Subcutaneous adipose tissue (tissue), 4 donors: Measurements from ENCODE around the gene NFATC3. TPM values are rescaled to one million over a fixed set of nuclear protein-coding genes. Genes with fewer than 3 reads are reported as not detected.

Experiments used
- total RNA-seq, 4 donors: library from RNA; depleted of rRNA; stranded (reverse); fragments of >200 nt; gene quantifications; one replicate each; pipeline ENCODE4 v1.1.0, GENCODE V29; 2016
- TF ChIP-seq, protein P1 (sequence below): fragments of 450-650 bp; IDR thresholded peaks from one replicate; pipeline ENCODE4 v1.5.1; 2016; ENCODE audit warnings: low read depth, mild to moderate bottlenecking, control low read depth, antibody characterized with exemption, moderate library complexity

The NFATC3 gene
- total RNA-seq, 4 donors from 2014 or later = 39.9 to 47.6 (median 45.5) TPM

DNA sequence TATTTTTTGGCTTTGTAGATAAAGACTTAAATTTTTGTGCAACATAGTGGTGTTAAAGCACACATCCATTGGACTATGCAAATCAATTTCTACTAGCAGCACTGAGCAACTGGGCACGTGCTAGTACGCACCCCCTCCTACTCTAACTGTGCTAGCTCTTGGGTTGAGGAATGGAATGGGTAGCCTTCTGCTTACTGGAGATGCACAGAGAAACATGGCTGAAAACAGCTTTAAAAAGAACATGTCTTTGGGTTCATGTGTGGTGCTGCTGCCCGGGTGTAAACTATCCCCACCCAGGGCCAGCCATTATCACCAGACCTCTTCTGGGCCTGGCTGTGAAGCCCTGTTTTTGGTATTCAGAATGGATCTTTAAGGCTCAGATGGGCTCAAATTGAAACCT is 143.5 kb downstream of the NFATC3 start:
- TF ChIP-seq, protein P1, sequence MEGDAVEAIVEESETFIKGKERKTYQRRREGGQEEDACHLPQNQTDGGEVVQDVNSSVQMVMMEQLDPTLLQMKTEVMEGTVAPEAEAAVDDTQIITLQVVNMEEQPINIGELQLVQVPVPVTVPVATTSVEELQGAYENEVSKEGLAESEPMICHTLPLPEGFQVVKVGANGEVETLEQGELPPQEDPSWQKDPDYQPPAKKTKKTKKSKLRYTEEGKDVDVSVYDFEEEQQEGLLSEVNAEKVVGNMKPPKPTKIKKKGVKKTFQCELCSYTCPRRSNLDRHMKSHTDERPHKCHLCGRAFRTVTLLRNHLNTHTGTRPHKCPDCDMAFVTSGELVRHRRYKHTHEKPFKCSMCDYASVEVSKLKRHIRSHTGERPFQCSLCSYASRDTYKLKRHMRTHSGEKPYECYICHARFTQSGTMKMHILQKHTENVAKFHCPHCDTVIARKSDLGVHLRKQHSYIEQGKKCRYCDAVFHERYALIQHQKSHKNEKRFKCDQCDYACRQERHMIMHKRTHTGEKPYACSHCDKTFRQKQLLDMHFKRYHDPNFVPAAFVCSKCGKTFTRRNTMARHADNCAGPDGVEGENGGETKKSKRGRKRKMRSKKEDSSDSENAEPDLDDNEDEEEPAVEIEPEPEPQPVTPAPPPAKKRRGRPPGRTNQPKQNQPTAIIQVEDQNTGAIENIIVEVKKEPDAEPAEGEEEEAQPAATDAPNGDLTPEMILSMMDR = no peak

DNA sequence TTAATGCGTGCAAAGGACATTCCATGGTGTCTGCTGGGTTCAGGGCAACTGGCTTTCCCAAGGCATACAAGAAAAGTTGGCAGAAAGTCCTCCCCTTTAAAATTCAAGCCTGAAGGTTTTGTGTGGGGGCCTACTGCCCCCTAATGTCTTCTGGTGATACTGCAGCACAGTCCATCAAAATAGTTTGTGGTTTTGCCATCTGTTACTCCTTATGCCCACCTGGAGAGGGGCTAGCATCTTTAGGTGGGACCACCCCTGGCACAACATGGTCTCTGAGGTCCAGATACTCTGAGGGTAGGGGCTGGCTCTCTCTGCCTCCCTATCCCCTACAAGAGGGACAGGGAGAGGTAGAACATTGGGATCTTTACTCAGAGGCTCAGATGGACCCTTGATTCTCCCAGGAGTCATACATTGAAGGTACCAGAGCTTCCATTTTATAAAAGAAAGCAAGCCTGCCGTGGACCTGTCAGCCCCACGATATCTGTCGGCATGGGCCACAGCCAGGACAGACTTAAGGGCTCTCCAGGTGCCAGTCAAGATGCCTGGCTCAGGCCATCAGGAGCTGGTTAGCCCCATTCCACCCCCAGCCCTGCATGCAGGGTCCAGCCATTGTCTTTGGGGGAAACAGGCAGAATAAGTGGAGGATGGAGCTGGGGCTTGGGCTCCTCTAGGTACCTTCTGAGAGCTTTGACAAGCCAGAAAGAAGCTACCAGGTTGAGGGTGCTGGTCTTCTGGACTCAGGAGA is 144.4 kb downstream of the NFATC3 start:
- TF ChIP-seq, protein P1 = no peak

DNA sequence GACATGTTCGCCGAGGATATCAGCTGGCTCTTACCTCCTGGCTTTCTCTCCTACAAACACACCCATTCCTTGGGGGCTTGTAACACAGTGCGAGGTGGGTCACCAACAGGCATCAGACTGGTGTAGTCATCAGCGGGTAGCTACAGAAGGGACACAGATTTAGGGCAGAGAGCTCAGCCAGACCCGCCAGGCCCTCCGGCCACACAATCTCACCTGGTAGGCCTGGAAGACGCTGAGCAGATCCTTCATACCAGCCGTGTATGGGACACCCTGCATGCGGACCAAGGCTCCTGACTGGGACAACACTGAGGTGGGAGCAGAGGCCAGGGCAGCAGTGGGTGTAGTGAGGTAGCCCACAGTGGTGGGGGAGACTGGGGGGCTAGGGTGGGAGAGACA is 145.0 kb downstream of the NFATC3 start:
- TF ChIP-seq, protein P1 = no peak

DNA sequence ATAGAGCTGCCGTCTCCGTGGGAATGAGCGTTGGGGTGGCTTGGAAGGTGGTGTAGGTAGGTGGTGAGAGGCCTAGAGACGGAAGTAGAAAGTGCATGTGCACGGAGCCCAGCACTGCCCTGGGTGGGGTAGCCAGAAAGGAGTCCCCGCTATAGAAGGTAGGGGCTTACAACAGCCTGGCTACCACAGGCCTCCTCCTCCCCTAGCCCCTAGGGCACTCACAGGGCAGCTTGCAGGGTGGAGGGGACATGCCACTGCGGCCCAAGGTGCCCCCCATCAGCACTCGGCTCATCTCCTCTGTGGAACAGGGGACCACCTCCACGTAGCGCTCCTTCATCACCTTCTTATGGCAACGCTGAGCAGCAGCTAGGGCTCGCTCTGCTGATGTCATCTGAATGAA is 145.8 kb downstream of the NFATC3 start:
- TF ChIP-seq, protein P1 = no peak

DNA sequence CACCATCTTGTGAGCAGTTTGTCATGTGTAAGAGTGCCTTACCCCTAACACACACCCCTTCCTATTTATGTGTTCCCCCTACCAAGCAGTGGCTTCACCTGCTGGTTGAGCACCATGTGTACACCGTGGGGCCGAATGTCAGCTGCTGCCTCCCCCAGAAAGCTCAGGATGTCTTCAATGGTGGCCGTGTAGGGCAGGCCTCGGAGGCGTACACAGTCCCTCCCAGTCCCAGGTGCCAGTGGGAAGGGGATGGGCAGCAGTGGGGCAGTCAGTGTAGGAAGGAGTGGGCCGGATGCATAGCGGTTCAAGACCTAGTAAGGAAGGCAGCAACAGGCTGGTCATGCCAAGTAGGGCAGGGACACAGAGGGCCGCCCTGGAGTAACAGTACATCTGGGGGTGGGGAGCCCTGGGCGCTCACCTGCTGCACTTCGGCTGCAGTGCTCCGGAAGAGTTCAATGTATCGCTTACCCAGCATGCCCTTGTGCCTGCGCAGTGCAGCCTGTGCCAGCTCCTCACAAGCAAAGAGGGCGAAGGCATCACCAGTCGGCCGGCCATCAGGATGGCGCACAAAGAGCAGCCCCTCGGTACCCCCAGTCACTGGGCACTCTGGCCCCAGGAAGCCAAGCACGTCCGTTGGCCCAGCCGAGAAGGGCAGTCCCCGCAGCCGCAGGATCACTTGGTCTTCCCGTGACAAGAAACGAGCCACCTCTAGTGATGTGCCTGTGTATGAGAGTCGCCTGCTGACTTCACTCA is 146.4 kb downstream of the NFATC3 start:
- TF ChIP-seq, protein P1 = no peak

DNA sequence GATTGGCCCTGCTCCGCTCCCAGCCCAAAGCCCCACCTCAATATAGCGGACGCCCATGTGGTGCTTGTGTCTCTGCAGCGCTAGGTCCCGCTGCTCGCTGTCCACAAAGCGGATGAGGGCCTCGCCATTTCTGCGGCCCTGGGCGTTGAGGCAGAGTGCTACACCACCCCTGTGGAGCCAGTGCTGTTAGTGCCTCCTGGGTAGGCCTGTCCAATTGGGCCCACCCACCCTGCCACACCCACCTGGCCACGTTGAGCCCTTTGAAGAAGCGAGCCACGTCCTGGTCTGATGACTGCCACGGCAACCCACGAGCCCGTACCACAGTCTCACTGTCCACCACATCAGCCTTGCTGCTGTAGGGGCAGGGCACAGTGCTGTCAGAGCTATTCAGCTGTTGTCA is 147.2 kb downstream of the NFATC3 start:
- TF ChIP-seq, protein P1 = no peak

DNA sequence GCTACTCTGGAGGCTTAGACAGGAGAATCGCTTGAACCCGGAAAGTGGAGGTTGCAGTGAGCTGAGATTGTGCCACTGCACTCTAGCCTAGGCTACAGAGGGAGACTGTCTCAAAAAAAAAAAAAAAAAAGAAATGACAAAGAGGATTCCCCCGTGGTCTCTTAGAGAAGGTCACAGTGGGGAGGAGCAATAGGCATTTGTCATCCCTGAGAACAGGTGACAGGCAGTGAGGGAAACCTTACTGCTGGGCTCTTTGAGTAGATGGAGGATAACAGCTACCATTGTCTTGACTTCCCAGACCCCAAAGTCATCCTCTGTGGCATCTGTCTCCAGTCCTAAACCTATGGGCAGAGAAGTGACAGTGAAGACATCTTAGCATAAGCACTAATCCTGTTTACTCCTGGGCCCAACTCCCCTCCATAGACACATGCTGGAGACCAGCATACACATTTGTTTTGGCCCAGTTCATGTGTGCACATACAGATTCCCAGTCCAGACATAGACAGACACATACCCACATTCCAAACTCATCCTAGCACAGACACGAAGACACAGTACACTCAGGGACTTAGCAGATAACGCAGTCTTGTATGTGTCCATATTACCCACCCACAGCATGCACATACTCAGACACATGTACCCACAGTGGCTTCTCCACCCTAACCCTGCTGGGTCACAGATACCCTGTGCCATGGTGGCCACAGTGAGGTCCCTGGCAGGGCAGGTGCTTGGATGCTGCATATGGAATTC is 148.1 kb downstream of the NFATC3 start:
- TF ChIP-seq, protein P1 = no peak
